T-helper 2 cell (primary cell): ENCODE measurements around the gene GGCT.

ENCODE experiments used
- DNase-seq, 5 experiments: peaks; one replicate each; pipeline versions ENCODE4 v3.0.0 to v3.0.0-alpha.2; 2012 to 2022

Gene GGCT

GRCh38 chr7:30476459-30477145 lies 28.0 kb downstream of the GGCT start:
- DNase-seq: no peak

- DNase-seq: peak in 1 of 5 experiments; percentile 32
Measured at GRCh38 chr7:30475580-30475979, 29.0 kb downstream of the GGCT start.

GRCh38 chr7:30474893-30475292 lies 29.7 kb downstream of the GGCT start:
- DNase-seq: no peak

- DNase-seq: no peak
Measured at GRCh38 chr7:30474485-30474884, 30.1 kb downstream of the GGCT start.

DNA sequence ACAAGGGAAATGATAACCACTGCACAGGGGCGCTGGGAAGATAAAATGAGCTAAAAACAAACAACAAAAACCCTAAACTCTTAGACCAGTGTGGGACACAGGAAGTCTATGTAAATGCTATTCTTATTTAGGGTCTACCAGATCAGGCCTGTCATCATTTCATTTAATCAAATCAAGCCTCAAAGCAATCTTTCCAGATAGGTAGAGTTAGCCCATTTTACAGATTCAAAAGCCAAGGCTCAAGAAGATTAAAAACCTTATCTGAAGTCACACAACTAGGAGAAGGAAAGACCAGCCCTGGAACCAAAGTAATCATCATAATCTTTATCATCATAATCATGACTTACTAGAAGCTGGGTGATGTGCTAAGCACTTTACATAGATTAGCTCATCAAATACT lies 30.7 kb downstream of the GGCT start:
- no peak for DNase-seq

DNA sequence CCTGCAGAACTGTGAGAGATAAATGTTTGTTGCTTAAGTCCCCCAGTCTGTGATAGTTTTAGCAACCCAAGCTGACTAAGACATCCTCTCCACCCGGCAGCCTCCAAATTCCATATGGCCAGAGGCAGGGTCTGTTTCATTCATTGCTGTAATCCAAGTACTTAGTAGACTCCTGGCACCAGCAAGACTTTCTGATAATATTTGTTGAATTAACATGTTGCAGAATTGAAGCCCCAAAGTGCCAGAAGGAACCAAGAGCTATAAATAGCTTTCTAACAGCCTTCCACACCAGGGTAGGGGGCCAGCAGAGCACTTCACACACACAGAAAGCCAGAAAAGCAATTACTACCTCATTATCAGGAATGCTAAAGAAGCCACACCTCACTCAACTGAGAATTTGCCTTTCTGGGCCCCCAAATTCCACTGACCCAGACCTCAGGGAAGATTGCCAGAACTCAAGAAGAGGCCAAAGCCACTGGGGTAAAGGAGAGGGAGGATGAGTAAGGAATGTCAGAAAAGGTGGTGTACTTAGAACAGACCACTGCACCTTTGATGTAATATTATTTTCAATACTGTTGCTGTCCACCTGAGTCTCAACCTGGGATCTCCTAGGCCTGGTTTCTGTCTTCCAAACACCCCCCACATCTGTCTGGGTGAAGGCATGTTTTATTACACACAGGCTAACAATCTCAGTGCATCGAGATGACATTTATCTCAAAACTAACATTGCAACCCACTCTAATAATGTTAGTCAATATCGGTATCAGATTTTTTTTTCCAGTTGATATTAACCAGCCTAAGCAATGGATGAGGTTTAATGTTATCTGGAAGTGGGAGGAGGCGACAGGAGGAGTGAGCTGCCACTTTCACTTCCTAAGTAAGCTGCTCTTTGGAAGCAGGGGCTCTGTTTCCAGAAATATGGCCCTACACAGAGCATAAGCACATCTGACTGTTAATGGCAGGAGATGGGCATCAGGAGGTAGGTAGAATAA lies 31.5 kb downstream of the GGCT start:
- DNase-seq: no peak

- peak in 1 of 5 experiments; percentile 29 for DNase-seq
Measured at GRCh38 chr7:30472081-30472783, 32.4 kb downstream of the GGCT start.

DNA sequence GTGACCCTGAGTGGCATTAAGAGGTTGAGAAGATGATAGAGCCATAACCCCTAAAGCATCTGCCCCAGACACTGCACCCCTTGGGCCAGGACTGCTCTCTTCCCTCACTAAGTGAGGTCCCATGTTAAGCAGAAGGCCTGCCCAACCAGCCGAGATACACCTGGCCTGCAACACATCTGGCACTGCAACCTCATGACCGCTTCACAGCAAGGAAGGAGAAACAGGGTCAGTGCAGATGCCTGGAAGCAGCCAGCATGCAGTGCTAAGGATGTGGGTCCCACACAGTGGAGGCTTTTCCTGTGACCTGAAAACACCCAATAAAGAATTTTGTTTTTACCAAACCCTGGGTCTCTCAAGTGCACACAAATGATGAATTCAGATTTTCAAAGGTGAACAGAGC lies 33.4 kb downstream of the GGCT start:
- DNase-seq: no peak

GRCh38 chr7:30470771-30471170 lies 33.9 kb downstream of the GGCT start:
- no peak for DNase-seq

DNA sequence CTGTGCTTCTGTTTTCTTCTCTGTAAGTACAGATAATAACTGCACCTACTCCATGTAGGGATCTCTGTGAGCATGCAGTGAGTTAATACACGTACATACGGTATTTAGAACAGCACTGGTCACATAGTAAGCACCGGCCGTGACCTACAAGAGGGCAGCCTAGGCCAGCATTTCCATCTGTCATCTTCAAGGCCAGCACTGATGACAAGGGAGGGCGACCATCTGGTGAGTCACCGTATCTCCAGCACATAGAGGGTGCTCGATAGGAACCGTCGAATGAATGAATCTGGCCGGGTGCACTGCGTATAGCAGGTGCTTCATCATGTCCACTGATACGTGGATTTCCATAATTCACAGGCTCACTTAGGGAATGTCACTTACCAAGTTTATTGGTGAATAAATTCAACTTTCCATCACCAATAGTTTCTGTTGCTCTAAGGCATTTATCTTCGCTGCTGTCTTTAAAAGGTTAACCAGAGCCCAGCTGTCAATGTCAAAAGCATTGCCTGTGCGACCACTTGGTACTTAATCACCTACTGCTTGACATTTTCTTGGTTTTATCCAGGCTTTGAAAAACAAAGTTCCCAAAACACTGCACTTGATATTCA lies 34.4 kb downstream of the GGCT start:
- DNase-seq: no peak

DNA sequence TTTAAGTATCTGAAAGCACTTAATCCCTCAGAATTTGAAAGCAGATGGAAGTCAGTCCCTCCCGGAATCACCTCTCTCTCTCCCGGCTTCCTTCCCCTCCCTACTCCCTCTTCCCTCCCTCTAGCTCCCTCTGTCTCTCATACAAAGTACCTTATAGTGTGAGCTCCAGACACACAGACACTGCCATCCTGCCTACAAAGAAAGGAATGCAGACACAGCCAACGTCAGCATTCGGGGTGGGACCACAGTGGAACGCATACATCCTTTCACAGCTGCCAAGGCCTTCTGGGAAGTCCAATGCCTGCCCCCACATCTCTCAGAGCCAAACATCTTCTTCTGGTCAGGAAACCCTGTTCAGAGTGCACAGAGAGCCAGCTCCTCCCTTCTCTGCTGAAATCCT lies 35.3 kb downstream of the GGCT start:
- no peak for DNase-seq

- no peak for DNase-seq
Measured at GRCh38 chr7:30468791-30469190, 35.8 kb downstream of the GGCT start.

DNA sequence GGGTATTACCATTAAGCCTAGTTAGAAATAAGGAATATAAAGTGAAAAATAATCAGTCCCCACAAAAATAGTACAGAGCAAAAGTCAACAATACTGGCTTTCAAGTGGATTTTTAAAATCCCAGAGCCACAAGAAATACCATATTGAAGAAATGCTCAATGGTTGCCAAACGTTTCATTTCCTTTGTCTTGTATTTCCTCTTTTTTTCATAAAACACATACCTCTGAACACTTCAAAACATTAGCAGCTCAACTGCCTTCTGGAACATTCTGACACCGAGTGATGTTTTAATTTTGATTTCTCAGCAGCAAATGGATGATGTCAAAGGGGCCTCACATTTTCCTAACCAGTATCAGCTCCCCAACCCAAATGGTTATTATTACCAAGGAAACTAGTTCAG lies 36.6 kb downstream of the GGCT start:
- no peak for DNase-seq

DNA sequence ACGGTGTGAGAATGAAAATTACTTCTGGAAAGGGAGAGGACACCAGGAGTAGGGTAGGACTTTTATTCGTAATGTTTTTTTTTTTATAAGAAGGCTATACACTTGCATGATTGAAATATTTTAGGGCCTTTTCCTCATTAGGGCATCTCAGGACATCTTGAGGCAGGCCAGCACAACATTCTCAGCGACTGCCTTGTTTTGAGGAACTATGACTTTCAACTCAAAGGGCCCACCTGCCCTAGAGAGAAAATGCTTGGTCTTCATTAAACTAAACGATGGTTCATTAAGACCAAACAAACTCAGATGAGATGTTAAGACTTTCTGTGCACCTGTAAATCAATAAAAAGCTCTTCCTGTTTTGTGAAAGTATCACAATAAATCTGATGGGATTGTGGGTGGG lies 37.4 kb downstream of the GGCT start:
- no peak for DNase-seq

DNA sequence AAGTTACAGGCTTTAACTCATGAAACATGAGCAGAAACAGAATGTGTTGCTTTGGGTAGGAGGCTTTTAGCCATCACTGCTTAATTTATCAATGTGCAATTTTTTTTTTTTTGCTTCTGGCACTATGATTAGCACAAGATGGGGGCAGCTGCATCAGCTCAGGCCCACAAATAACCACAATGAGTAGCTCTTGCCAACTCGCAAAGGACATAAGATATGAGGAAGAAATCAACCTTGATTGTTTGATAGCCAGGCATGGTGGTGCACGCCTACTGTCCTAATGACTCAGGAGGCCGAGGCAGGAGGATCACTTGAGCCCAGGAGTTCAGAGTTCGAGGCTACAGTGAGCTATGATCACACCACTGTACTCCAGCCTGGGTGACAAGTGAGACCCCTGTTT lies 38.4 kb downstream of the GGCT start:
- no peak for DNase-seq

GRCh38 chr7:30465811-30466180 lies 38.8 kb downstream of the GGCT start:
- no peak for DNase-seq

DNA sequence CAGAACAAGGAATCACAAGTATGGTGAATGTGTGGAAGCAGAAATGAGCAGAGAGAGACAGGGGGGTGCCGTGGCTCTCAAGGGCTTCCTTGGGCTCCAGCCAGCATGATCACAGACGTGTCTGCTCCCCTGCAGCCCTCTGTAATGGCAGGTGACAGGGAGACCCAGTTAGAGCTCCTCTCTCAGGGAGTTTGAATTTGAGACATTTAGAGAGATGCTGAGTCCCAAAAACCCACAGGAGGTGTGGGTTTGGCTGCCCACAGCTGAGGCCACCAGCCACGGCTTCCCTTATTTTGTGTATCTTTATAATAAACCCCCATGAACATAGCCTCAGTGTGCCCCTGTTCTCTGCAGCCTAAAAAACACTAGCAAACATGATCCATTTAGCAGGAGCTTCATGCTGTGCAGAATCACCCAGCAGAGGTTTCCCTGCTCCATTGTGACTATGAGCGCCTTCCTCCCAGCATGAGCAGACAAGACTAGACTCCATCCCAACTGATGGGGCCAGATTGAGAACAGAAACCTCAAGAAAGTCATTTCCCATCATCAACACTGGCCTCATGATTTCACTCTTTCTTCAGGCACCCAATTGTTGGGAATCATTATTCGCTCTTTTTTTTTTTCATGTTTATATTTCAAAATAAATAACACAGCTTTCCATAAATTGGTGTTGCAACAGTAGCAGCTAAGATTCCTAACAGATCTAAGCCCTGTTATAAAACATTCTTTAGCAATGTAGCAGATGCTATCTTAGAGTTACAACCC lies 39.4 kb downstream of the GGCT start:
- no peak for DNase-seq

GRCh38 chr7:30464231-30464671 lies 40.4 kb downstream of the GGCT start:
- no peak for DNase-seq

- no peak for DNase-seq
Measured at GRCh38 chr7:30463405-30464145, 41.1 kb downstream of the GGCT start.

GRCh38 chr7:30462179-30462578 lies 42.5 kb downstream of the GGCT start:
- no peak for DNase-seq

- no peak for DNase-seq
Measured at GRCh38 chr7:30460246-30460633, 44.4 kb downstream of the GGCT start.
